PFSK-1 (cell line): ENCODE data around the gene WFDC8.

Experiments
- FOXP2 ChIP-seq: optimal IDR thresholded peaks from 2 replicates; pipeline ENCODE3; 2011; ENCODE audit warnings: borderline replicate concordance, control low read depth, inconsistent platforms; ENCODE audit not compliant: insufficient read depth; ENCODE audit errors: extremely low read length, extremely low read depth
- POLR2AphosphoS5 ChIP-seq: IDR thresholded peaks from 2 replicates; pipeline ENCODE4 v1.6.1; 2012; ENCODE audit warnings: low read depth, mild to moderate bottlenecking, control low read depth, low read length, moderate library complexity
- REST ChIP-seq, 2 experiments: IDR thresholded peaks; 2 replicates each; pipeline versions ENCODE4 v1.6.1 to v1.8.0; 2011 to 2012; ENCODE audit warnings: low read depth in 2 of 2, low read length in 2 of 2, control low read depth in 1 of 2, inconsistent platforms in 1 of 2, mild to moderate bottlenecking in 1 of 2, moderate library complexity in 1 of 2; ENCODE audit not compliant: insufficient read depth in 1 of 2
- SIN3A ChIP-seq: IDR thresholded peaks from 2 replicates; pipeline ENCODE4 v1.6.1; 2012; ENCODE audit warnings: mild to moderate bottlenecking, low read length, moderate library complexity, borderline replicate concordance; ENCODE audit not compliant: insufficient read depth
- TAF1 ChIP-seq: IDR thresholded peaks from 2 replicates; pipeline ENCODE4 v1.6.1; 2012; ENCODE audit warnings: low read length, control low read depth, borderline replicate concordance; ENCODE audit not compliant: insufficient read depth

- TF ChIP-seq REST (IDR thresholded peaks at IDR 0.05; ENCODE audit: insufficient read depth in 1 of 2, low read depth in 2 of 2, low read length in 2 of 2) = no peak
- TF ChIP-seq TAF1 = no peak
- TF ChIP-seq FOXP2 = no peak
- TF ChIP-seq SIN3A = no peak
- TF ChIP-seq POLR2AphosphoS5 = no peak
Observed at GRCh38 chr20:45506398-45506797, 72.7 kb downstream of the WFDC8 start.
